ENCODE data around the gene ICAM5. TPM values are rescaled to one million over a fixed set of nuclear protein-coding genes. Genes with fewer than 3 reads are reported as not detected.

Gene ICAM5
- polyA plus RNA-seq, 1 donor (not counting 4 experiments of a cell fraction or from before 2014, with no cell fraction given) = 0.20 TPM

GRCh38 chr19:10321417-10321797 lies 31.7 kb downstream of the ICAM5 start:
- no peaks in the 10 kb centered on the region for H3K79me2 ChIP-seq (ENCODE audit: control insufficient read depth, insufficient read depth, low read length)
- H3K36me3 ChIP-seq (ENCODE audit: control insufficient read depth in 2 of 2, extremely low read depth in 1 of 2, insufficient read depth in 2 of 2, low read length in 2 of 2) = peaks cover 22 to 30% of the 10 kb centered on the region in 2 experiments
- H3K9ac ChIP-seq (ENCODE audit: control insufficient read depth, extremely low read depth, insufficient read depth, low read length) = no peak overlapping the region
- no peaks in the 10 kb centered on the region for H4K20me1 ChIP-seq (ENCODE audit: control insufficient read depth, extremely low read depth, insufficient read depth, low read length)
- no peak overlapping the region for H2AFZ ChIP-seq (ENCODE audit: control insufficient read depth, low read length)
- H3K4me1 ChIP-seq (ENCODE audit: control insufficient read depth, extremely low read depth, insufficient read depth, low read length) = no peaks in the 10 kb centered on the region
- FAIRE-seq = no peak
- no peak for TF ChIP-seq EZH2 (IDR thresholded peaks at IDR 0.05; ENCODE audit: low read length)
- TF ChIP-seq CTCF (optimal IDR thresholded peaks at IDR 0.05 in 1 of 3, IDR thresholded peaks at IDR 0.05 in 1 of 3, conservative IDR thresholded peaks at IDR 0.05 in 1 of 3; ENCODE audit: extremely low read depth in 1 of 3, insufficient read depth in 2 of 3, low read length in 3 of 3) = no peak
- no peaks in the 10 kb centered on the region for H3K9me3 ChIP-seq (ENCODE audit: control insufficient read depth, low read depth, low read length)
- no peaks in the 10 kb centered on the region for H3K27me3 ChIP-seq (ENCODE audit: control insufficient read depth, extremely low read depth, insufficient read depth, low read length)
- H3K27ac ChIP-seq (ENCODE audit: control insufficient read depth, insufficient read depth, low read length) = no peak overlapping the region
- dilution Hi-C loops (cut with MboI; ENCODE audit: extremely low pct_ligation_motif_present, low sequenced_read_pairs) = no loop called here
- H3K4me2 ChIP-seq (ENCODE audit: control insufficient read depth, extremely low read depth, insufficient read depth, low read depth, low read length) = no peak overlapping the region
- no peak for DNase-seq (ENCODE audit: low read depth, low spot score)
- no peaks in the 10 kb centered on the region for H3K9me1 ChIP-seq (ENCODE audit: control insufficient read depth, extremely low read depth, insufficient read depth, low read length)
- H3K4me3 ChIP-seq (ENCODE audit: control insufficient read depth in 2 of 3, extremely low read depth in 1 of 3, insufficient read depth in 2 of 3, low read depth in 1 of 3, low read length in 3 of 3) = no peak overlapping the region

- H3K9me1 ChIP-seq (ENCODE audit: control insufficient read depth, extremely low read depth, insufficient read depth, low read length) = no peaks in the 10 kb centered on the region
- peaks cover 23 to 33% of the 10 kb centered on the region in 2 experiments for H3K36me3 ChIP-seq (ENCODE audit: control insufficient read depth in 2 of 2, extremely low read depth in 1 of 2, insufficient read depth in 2 of 2, low read length in 2 of 2)
- no peaks in the 10 kb centered on the region for H4K20me1 ChIP-seq (ENCODE audit: control insufficient read depth, extremely low read depth, insufficient read depth, low read length)
- H3K27ac ChIP-seq (ENCODE audit: control insufficient read depth, insufficient read depth, low read length) = no peak overlapping the region
- TF ChIP-seq EZH2 (IDR thresholded peaks at IDR 0.05; ENCODE audit: low read length) (no peak), CTCF (optimal IDR thresholded peaks at IDR 0.05 in 1 of 3, IDR thresholded peaks at IDR 0.05 in 1 of 3, conservative IDR thresholded peaks at IDR 0.05 in 1 of 3; ENCODE audit: extremely low read depth in 1 of 3, insufficient read depth in 2 of 3, low read length in 3 of 3) (no peak)
- no peaks in the 10 kb centered on the region for H3K27me3 ChIP-seq (ENCODE audit: control insufficient read depth, extremely low read depth, insufficient read depth, low read length)
- no peak overlapping the region for H2AFZ ChIP-seq (ENCODE audit: control insufficient read depth, low read length)
- no peaks in the 10 kb centered on the region for H3K79me2 ChIP-seq (ENCODE audit: control insufficient read depth, insufficient read depth, low read length)
- H3K4me3 ChIP-seq (ENCODE audit: control insufficient read depth in 2 of 3, extremely low read depth in 1 of 3, insufficient read depth in 2 of 3, low read depth in 1 of 3, low read length in 3 of 3) = no peak overlapping the region
- no peaks in the 10 kb centered on the region for H3K9me3 ChIP-seq (ENCODE audit: control insufficient read depth, low read depth, low read length)
- H3K9ac ChIP-seq (ENCODE audit: control insufficient read depth, extremely low read depth, insufficient read depth, low read length) = no peak overlapping the region
- dilution Hi-C loops (cut with MboI; ENCODE audit: extremely low pct_ligation_motif_present, low sequenced_read_pairs) = no loop called here
- no peak for FAIRE-seq
- no peak for DNase-seq (ENCODE audit: low read depth, low spot score)
- no peaks in the 10 kb centered on the region for H3K4me1 ChIP-seq (ENCODE audit: control insufficient read depth, extremely low read depth, insufficient read depth, low read length)
- no peak overlapping the region for H3K4me2 ChIP-seq (ENCODE audit: control insufficient read depth, extremely low read depth, insufficient read depth, low read depth, low read length)
Measured at GRCh38 chr19:10321874-10322835, 32.4 kb downstream of the ICAM5 start.

Measured in keratinocyte (primary cell).